Measurements from ENCODE around the gene RAB3D.
A peak's percentile ranks its signal among the peaks of the same experiment; 100 is the strongest.

RAB3D gene

GRCh38 chr19:11293433-11294389, 45.7 kb downstream of the RAB3D start:
- DNase-seq = peak; percentile 94

GRCh38 chr19:11291991-11292390, 47.5 kb downstream of the RAB3D start:
- no peak for DNase-seq

DNA sequence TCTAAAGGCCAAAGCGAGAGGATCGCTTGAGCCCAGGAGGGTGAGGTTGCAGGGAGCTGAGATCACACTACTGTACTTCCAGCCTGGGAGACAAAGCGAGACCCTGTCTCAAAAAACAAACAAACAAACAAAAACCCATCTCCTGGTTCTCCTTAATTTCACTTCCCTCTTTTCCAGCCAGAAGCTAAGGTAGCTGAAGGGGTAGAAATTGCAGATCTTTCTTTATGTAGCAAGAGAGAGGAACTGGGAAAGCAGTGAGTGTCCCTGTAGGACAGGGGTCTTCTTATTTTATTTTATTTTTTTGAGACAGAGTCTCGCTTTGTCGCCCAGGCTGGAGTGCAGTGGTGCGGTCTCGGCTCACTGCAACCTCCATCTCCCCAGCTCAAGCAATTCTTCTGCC, 48.0 kb downstream of the RAB3D start:
- DNase-seq = no peak

DNA sequence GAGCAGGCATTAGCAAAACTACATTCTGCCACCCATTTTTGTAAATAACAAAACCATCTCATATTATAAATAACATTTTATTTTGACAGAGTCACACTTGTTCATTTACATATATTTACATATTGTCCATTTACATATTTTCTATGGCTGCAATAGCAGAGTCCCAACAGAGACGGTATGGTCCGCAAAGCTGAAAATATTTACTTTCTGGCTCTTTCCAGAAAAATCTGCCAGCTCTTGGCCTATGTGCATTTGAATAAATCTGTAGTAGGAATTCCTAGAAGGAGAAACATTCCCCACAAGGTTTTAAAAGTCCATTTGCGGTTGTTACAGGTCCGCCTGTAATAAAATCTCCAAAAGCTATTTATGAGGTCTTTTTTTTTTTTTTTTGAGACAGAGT, 49.2 kb downstream of the RAB3D start:
- no peak for DNase-seq

GRCh38 chr19:11288349-11288748, 51.1 kb downstream of the RAB3D start:
- no peak for DNase-seq

DNA sequence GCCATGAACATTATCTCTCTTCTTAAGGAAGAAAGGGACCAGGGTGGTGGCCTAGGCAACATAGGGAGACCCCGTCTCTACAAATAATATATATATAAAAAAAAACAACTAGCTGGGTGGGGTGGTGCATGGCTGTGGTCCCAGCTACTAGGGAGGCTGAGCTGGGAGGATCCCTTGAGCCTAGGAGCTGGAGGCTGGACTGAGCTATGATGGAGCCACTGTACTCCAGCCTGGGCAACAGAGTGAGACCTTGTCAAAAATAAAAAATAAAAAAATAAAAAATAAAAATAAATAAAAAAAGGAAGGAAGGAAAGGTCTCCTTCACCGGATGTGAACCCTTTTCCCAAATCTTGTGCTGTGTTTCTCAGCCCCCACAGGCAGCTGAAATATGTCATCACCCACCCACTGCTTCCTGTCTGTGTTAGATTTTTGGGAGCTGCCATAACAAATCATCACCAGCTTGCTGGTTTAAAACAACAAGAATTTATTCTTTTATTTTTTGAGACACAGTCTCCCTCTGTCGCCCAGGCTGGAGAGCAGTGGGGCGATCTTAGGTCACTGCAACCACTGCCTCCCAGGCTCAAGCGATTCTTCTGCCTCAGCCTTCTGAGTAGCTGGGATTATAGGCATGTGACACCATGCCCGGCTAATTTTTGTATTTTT, 53.0 kb downstream of the RAB3D start:
- DNase-seq = no peak

DNA sequence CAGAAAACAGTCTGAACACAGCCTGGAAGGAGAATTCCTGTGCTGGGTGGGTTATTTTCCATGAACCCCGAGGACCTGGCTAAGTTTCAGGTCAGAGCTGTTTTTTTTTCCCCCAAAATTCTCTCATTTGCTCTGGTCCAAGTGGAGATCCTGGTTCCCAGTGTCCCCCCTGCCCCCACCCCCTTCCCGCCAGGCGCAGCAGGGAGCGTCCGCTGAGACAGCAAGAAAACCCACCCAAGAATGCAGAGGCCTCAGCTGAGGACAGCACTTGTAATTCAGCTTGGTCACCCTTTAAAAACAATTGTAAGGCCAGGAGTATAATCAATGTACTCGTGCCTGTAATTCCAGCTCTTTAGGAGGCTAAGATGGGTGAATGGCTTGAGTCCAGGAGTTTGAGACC, 54.9 kb downstream of the RAB3D start:
- no peak for DNase-seq

DNA sequence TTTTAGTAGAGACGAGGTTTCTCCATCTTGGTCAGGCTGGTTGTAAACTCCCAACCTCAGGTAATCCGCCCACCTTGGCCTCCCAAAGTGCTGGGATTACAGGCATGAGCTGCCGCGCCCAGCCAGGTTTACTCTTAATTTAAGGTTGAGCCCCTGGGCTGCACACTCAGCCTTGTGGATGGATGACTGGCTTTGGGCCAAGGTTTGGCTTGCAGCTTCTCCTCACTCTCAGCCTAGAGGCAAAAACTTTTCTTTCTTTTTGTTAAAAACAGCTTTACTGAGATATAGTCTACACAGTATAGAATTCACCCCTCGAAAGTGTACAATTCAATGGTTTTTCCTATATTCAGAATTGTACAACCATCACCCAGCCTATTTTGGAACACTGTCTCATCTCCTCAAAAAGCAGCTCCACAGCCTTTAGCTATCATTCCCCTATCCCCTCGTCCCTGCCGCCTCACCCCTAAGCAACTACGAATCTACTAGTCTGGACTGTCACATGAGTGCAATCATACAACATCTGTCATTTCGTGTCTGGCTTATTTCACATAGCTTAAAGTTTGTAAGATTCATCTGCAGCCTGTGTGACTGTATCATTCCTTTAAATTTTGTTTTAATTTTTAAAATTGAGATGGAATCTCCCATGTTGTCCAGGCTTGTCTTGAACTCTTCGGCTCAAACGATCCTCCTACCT, 58.0 kb downstream of the RAB3D start:
- DNase-seq = no peak

DNA sequence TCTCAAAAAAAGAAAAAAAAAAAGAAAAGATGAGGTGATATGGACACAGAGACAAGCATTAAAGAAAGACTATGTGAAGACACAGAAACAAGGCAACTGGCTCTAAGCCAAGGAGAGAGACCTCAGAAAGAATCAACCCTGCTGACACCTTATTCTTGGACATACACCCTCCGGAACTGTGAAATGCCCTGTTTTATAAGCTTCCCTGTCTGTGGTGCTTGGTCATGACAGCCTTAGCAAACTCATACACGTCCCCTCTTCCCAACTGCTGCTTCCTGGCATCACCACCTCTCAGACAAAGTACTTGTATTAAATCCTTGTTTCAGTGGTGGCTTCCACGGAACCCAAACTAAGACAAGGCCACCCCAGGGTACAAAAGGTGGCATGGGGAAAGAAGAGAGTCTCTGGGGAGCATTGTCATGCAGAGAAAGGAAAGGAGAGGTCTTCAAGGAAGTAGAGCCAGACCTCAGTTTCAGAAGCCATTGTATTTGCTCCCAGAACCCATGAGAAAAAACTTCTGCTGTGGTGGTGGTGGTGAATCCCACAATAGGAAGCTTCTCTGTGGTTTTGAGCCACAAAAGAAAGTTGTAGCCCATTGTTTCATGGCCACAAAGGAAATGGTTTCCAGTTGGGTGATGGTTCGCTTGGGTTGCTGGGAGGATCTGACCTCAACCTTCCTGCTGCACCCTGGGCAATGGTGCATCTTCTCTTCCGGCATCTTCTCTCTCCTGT, 59.8 kb downstream of the RAB3D start:
- peak; percentile 58 for DNase-seq

- DNase-seq = no peak
These were observed 60.8 kb downstream of the RAB3D start for GRCh38 chr19:11278670-11279069.

DNA sequence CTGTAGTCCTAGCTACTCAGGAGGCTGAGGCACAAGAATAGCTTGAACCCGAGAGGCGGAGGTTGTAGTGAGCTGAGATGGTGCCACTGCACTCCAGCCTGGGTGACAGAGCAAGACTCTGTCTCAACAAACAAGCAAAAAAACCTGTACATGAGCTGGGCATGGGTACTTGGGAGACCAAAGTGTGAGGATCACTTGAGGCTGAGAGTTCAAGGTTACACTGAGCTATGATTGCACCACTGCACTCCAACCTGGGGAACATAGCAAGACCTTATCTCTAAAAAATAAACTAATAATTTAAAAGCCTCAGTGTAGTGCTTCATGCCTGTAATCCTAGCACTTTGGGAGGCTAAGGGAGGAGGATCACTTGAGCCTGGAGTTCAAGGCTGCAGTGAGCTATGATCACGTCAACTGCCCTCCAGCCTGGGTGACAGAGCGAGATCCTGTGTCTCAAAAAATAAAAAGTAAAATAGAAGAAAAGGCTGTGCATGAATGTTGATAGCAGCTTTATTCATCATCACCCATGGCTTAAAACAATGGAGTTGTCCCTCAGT, 64.8 kb downstream of the RAB3D start:
- DNase-seq = no peak

GRCh38 chr19:11273989-11274388, 65.5 kb downstream of the RAB3D start:
- DNase-seq = no peak

- no peak for DNase-seq
These were observed 66.2 kb downstream of the RAB3D start for GRCh38 chr19:11273296-11273695.

All from activated CD8-positive, alpha-beta memory T cell treated with anti-CD3 and anti-CD28 coated beads for 24 hours (primary cell).